GM18861 (cell line): ENCODE results near the gene EFHC1.

Source experiments
- ATAC-seq: cut with Tn5 transposase; IDR thresholded peaks from one replicate; pipeline ENCODE4 v1.9.1; 2021; ENCODE audit not compliant: unreplicated experiment

The EFHC1 gene

DNA sequence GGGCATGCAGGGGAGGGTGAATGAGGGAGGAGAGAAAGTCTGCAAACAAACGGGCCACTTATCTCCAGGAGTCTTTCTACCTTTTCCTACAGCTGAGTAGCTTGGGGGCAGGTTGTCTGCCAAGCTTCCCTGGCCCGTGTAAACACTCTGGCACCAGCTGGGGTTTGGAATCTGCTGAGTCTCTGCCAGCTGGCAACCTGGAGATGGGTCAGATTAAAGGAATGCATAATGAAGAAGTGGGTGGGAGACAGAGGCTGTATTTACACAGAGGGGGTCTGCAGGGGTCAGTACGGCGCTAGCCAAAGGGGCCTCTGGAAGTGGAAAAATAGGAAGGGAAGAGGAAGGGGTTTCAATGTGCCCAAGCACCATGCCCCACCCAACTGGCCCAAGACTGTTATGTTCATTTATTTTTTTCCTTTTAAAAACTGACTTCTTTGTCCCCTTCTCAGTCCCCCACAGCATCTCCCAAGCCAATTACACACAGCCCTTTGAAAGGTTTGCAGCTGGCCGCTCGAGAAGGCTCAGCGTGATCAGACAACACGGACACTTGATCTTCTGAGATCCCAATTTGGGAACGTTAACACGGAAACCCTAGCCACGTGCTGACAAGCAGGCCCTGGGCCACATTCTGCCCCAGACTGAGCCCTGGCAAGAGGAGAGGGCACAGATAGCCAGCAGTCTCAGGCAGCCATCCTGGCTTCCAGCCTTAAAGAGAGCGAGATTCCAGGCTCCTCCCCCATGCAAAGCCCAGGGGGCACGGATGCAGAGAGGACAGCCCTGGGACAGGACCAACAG lies 131.5 kb downstream of the EFHC1 start:
- no peak for ATAC-seq

DNA sequence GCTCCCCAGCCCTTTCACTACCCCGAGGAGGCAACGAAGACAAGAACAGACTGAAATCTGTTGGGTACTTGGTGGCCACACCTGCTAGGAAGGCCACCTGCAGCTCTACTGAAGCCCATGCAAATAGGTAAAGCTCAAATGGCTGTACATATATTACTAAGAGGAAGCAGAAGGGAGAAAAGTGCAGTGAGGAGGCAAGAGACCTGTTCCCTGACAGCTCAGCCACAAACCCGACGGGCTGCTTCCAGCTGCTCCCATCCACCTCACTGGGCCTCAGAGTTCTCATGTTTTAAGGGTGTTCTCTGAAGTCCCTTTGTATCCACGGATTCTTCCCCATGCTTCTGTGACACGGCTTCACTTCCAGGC lies 132.1 kb downstream of the EFHC1 start:
- peak; percentile 71 for ATAC-seq

DNA sequence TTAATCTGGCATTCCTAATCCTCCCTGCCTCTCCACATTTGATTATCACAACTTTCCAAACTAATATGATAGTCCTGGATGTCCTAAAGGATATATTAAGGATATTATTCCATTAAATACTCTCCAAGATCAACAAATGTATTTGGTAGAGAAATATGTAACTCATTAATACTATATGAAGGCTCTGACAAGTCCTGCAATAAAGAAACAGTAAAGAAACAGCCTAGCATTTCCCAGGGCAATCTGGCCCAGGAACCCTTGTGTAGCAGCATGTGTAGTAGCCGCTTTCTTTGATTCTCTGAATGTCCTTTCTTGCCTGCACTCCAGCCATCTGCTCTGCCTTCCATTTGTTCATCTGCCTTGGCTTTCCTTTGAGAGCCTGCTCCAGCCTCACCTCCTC lies 133.0 kb downstream of the EFHC1 start:
- no peak for ATAC-seq

DNA sequence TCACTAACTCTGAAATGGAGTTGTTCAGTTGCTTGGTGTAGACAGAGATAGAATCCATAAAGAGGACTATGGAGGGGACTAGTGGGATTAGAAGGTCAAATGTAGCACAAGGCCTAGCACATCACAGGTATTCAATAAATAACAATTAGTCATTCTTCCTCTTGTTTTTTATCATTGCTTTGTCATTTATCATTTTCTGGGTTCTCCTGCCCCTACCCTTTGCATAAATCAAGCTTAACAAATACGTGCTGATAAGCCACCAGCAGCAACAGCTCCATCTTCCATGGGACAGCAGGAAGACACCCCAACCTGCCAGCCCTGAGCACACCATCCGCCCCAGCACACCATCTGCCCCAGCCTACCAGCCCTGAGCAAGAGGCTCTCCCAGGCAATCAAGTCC lies 133.6 kb downstream of the EFHC1 start:
- no peak for ATAC-seq

- no peak for ATAC-seq
These were observed 134.6 kb downstream of the EFHC1 start for GRCh38 chr6:52554684-52555280.

- no peak for ATAC-seq
These were observed 135.5 kb downstream of the EFHC1 start for GRCh38 chr6:52555518-52556233.

GRCh38 chr6:52557389-52558265 lies 137.5 kb downstream of the EFHC1 start:
- no peak for ATAC-seq

DNA sequence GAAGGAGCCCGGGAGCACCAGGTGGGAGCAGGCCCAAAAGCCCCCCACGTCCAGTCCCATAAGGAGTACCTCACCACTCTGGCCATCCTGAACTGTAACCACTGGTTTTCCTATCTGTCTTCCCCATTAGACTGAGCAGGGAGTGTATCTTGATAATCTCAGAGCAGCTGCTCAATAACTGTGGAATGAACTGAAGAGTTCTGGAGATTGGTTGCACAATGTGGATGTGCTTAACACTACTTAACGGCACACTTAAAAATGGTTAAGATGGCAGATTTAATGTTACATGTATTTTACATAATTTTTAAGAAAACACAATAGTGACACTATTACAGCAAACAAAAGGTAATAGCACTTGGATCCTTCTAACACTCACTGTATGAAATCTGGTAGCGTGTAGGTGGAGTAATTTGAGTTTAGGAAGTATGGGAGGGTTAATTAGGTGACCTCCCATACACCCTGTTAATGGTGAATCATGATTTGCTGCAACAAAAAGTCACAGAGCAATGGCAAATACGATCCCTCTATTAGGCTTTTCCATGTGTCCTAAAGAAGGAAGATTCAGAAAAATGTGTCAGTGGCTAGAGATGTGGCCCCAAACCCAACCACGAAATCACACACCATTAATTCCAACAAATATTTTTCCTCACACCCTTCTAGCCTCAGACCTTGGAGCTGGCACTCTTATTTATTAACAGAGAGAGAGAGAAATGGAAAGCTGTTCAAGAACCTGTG lies 138.3 kb downstream of the EFHC1 start:
- ATAC-seq: no peak

- ATAC-seq: no peak
These were observed 140.3 kb downstream of the EFHC1 start for GRCh38 chr6:52560462-52560861.

- no peak for ATAC-seq
These were observed 142.8 kb downstream of the EFHC1 start for GRCh38 chr6:52562911-52563310.

DNA sequence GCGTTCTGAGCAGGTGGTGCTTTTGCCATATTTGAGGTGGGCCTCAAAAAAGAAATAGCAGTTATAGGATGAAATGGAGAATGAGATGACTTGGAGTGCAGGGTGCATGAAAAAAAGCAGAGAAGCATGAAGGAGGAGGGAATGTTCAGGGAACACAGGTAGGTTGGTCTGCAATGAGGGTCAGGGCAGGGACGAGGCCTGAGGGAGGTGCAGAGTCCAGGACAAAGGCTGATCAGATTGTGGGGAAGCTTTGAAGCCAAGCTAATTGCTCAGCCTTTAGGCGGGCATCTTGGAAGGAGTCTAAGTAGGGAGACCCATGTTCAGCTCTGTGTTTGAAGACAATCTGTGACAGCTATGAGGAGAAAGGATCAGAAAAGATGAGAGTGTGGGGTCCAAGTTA lies 144.7 kb downstream of the EFHC1 start:
- no peak for ATAC-seq

DNA sequence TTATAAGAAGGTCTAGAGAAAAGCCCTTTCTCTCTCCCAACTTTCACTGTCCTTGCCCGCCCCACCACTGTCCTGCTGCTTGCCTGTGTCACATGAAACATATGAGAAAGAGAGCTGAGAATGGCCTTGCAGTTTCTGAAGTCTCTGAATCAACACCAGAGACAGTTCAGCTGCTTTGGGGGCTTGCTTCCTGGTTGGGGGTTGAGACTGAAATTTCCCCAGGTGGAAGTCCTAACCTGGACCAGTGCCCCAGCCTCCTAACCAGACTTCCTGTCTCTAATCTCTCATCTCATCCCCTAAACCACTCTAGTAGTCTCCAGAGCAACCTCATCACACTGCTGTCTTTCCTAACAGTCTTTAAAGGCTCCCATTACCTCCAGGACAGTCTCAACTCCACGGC lies 146.1 kb downstream of the EFHC1 start:
- ATAC-seq: no peak

GRCh38 chr6:52566853-52567279 lies 146.7 kb downstream of the EFHC1 start:
- no peak for ATAC-seq

DNA sequence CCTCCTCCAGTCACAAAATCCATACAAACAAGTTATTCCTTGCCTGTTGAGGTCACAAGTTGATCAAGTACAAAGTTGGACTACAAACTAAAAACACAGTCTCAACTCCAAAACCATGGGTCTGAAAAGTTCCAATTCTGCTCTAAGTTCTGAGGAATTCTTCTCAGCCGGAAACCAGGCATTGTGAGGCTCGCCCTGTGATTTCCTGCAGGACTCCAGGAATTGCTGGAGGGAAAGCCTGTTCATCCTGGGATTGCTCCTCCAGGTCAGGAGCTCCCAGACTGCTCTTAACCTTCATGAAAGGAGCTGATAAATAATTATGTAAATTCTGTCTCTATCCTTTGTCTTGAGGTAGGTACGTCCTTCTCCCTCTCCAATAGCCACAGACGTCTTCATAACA lies 148.2 kb downstream of the EFHC1 start:
- no peak for ATAC-seq

DNA sequence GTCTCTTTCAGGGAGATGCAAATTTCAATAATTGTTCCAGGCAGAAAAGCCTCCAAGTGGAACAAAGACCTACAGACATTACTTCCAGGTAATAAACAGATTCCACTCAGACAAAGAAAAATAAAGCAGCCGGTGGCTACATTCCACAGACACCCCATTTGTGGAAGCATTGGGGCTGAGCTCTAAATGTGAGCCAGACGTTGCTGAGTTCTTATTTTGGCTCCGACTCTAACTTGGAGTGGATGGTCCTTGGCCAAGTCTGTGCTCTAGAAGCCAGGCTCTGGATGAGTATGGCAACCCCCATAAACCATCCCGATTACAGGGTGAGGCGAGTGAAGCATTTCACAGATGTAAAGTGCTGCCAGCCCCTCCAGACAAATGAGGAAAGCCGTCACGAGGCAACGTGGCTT lies 150.2 kb downstream of the EFHC1 start:
- no peak for ATAC-seq

DNA sequence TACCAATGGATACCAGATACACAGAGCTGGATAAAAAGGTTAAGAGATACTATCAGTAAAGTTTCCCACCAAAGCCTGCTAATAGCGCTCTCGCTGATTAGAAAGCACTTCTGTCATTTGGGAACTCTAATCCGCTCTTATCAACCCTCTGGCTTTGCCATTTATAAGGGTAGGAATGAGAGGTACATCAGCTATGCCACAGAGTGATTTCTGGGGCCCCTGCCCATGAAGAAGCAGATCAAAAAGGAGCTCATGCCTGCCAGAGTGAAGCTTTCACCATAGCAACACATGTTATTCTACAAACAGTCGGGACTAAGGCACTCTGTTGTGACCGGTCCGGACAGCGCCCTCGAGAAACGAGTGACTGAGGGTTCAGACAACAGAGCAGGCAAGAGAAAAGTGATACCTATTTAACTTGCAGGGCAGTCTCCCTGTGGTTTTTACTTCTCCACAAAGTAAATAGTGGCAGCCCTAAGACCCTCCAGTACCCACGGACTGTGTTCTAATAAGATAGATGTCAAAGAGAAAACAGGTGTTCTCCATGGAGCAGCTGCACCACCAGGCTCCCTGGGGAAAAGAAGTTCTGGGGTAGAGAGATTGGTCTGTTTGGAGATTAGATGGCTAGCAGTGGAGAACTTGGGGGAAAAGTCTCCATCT lies 151.1 kb downstream of the EFHC1 start:
- no peak for ATAC-seq

- no peak for ATAC-seq
These were observed 152.4 kb downstream of the EFHC1 start for GRCh38 chr6:52572536-52572935.

- no peak for ATAC-seq
These were observed 153.2 kb downstream of the EFHC1 start for GRCh38 chr6:52573295-52573694.
